GM10266 (cell line): ENCODE data around the gene OR8G1.
"Not testable (repeated sequence)": the region's sequence is repeated elsewhere in the genome, so short reads cannot be mapped to it uniquely, and the experiment has no call there.

Experiments used
- DNase-seq: peaks from one replicate; pipeline ENCODE4 v3.0.0; 2012; ENCODE audit errors: extremely low spot score
- CTCF ChIP-seq: IDR thresholded peaks from 2 replicates; pipeline ENCODE4 v1.5.1; 2012; ENCODE audit warnings: mild to moderate bottlenecking, low read depth; ENCODE audit not compliant: control insufficient read depth, insufficient read depth; ENCODE audit errors: missing control alignments

The OR8G1 gene

GRCh38 chr11:124238512-124238911 lies 2.4 kb upstream of the OR8G1 start:
- no peak for TF ChIP-seq CTCF
- no peak for DNase-seq

GRCh38 chr11:124249869-124250268 lies 9.0 kb downstream of the OR8G1 start:
- DNase-seq = not testable (repeated sequence)

GRCh38 chr11:124256076-124256475 lies 15.2 kb downstream of the OR8G1 start, which contains the start of gene OR8G5:
OR8G5 (plus strand) TSS chr11:124256376; CDS start chr11:124264932, 8,556 bp downstream.
- TF ChIP-seq CTCF = no peak
- no peak for DNase-seq

GRCh38 chr11:124265041-124265440 lies 24.1 kb downstream of the OR8G1 start:
- DNase-seq = not testable (repeated sequence)

GRCh38 chr11:124270886-124271285 lies 30.0 kb downstream of the OR8G1 start:
- DNase-seq = not testable (repeated sequence)

GRCh38 chr11:124274000-124274399 lies 33.1 kb downstream of the OR8G1 start:
- TF ChIP-seq CTCF = no peak
- DNase-seq = no peak

GRCh38 chr11:124276081-124276480 lies 35.2 kb downstream of the OR8G1 start:
- no peak for TF ChIP-seq CTCF
- DNase-seq = no peak

- no peak for DNase-seq
- TF ChIP-seq CTCF = no peak
These were observed 36.3 kb downstream of the OR8G1 start for GRCh38 chr11:124277207-124277606.

DNA sequence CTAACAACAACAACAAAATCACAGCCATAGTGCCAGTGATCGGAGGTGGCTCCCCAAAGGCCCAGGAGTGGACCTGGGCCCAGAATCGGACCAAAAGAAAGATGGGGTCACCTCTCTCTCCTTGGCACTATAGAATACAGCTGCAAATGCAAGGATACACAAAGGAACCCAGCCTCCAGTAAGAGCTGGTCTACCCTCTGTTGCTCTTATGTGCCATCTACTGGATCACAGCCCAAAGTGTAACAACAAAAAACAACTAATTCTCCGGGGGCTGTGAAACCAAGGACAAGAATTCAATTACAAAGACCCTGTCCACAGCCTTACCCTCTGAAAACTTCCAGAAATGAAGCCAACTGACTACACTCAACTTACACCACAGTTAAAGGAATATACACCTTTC lies 36.9 kb downstream of the OR8G1 start:
- peak; percentile 12 for TF ChIP-seq CTCF
- no peak for DNase-seq
